Thoracic aorta (tissue), 2 donors: Measurements from ENCODE around the gene ADAMTSL4. TPM values are rescaled to one million over a fixed set of nuclear protein-coding genes. Genes with fewer than 3 reads are reported as not detected.
A peak's percentile ranks its signal among the peaks of the same experiment; 100 is the strongest.
"Not testable (repeated sequence)": the region's sequence is repeated elsewhere in the genome, so short reads cannot be mapped to it uniquely, and the experiment has no call there.

Experiments
- ATAC-seq: fragments of 150-250 bp; one replicate; pipeline ENCODE4 v1.8.0; 2017; ENCODE audit warnings: low read depth; ENCODE audit not compliant: insufficient number of reproducible peaks, low FRiP score
- DNase-seq: peaks from one replicate; pipeline ENCODE4 v3.0.0-alpha.2; 2020; ENCODE audit warnings: low spot score
- H3K27ac ChIP-seq, 2 donors: fragments of 200-600 bp; sonication (generic); 1 replicate in 1 of 2; 2 replicates in 1 of 2; pipeline ENCODE4 v1.5.1; 2016; ENCODE audit warnings: mild to moderate bottlenecking in 2 of 2, moderate library complexity in 2 of 2
- H3K27me3 ChIP-seq: fragments of 200-600 bp; sonication (generic); replicated peaks from 2 replicates; pipeline ENCODE4 v1.6.0; 2016; ENCODE audit warnings: mild to moderate bottlenecking; ENCODE audit not compliant: insufficient read depth
- H3K36me3 ChIP-seq: fragments of 200-600 bp; sonication (generic); one replicate; pipeline ENCODE4 v1.5.1; 2016
- H3K4me1 ChIP-seq, 2 donors: fragments of 200-600 bp; sonication (generic); 1 replicate in 1 of 2; 2 replicates in 1 of 2; pipeline versions ENCODE4 v1.5.1 to v1.6.0; 2016; ENCODE audit warnings: low read depth in 2 of 2, mild to moderate bottlenecking in 1 of 2; ENCODE audit not compliant: control insufficient read depth in 1 of 2
- H3K4me3 ChIP-seq: fragments of 200-600 bp; sonication (generic); 2 replicates; pipeline ENCODE4 v1.5.1; 2016; ENCODE audit warnings: mild to moderate bottlenecking
- H3K9me3 ChIP-seq: fragments of 200-600 bp; sonication (generic); 2 replicates; pipeline ENCODE4 v1.5.1; 2016
- total RNA-seq, 2 donors: library from RNA; depleted of rRNA; stranded (reverse); fragments of >200 nt; gene quantifications; one replicate each; pipeline versions ENCODE4 v1.1.0 to v1.2.3, GENCODE V29; 2016
- TF ChIP-seq, protein P1 (sequence below): fragments of 200-600 bp; sonication (generic); IDR thresholded peaks from one replicate; pipeline ENCODE4 v1.5.1; 2019; ENCODE audit warnings: antibody characterized with exemption

ADAMTSL4 gene
- total RNA-seq, 2 donors from 2014 or later = 28.4 to 45.1 TPM

- no peaks in the 10 kb centered on the region for H3K27me3 ChIP-seq
- ATAC-seq (peak; percentile 51), DNase-seq (peak; percentile 69)
- H3K36me3 ChIP-seq = peaks cover 6% of the 10 kb centered on the region
- peak overlapping the region; percentile 69 for H3K4me3 ChIP-seq
- H3K27ac ChIP-seq = peak overlapping the region; percentile 99 to 100
- H3K4me1 ChIP-seq = peaks cover 85 to 99% of the 10 kb centered on the region in 2 donors
- H3K9me3 ChIP-seq = no peaks in the 10 kb centered on the region
- TF ChIP-seq, protein P1, sequence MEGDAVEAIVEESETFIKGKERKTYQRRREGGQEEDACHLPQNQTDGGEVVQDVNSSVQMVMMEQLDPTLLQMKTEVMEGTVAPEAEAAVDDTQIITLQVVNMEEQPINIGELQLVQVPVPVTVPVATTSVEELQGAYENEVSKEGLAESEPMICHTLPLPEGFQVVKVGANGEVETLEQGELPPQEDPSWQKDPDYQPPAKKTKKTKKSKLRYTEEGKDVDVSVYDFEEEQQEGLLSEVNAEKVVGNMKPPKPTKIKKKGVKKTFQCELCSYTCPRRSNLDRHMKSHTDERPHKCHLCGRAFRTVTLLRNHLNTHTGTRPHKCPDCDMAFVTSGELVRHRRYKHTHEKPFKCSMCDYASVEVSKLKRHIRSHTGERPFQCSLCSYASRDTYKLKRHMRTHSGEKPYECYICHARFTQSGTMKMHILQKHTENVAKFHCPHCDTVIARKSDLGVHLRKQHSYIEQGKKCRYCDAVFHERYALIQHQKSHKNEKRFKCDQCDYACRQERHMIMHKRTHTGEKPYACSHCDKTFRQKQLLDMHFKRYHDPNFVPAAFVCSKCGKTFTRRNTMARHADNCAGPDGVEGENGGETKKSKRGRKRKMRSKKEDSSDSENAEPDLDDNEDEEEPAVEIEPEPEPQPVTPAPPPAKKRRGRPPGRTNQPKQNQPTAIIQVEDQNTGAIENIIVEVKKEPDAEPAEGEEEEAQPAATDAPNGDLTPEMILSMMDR = peak; percentile 8
These were observed 18.7 kb downstream of the ADAMTSL4 start for GRCh38 chr1:150567717-150568593.

DNA sequence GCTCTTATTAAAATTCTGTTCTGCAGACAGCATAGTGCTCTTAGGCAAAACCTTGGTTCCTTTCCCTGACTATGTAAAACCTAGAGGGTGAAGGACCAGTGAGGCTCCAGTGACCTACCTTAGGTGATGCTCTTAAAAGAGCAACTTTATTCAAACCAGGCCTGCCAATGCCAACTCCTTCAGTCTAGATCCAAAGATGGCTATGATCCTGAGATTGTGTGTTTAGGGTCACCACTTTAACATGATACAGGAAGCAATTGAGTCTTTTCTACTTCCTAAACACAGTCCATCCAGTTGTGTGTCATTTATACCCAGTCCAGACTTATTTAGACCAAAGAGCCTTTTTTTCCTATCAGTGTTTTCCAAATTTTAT is 19.4 kb downstream of the ADAMTSL4 start:
- H3K4me3 ChIP-seq = peak overlapping the region; percentile 69

DNA sequence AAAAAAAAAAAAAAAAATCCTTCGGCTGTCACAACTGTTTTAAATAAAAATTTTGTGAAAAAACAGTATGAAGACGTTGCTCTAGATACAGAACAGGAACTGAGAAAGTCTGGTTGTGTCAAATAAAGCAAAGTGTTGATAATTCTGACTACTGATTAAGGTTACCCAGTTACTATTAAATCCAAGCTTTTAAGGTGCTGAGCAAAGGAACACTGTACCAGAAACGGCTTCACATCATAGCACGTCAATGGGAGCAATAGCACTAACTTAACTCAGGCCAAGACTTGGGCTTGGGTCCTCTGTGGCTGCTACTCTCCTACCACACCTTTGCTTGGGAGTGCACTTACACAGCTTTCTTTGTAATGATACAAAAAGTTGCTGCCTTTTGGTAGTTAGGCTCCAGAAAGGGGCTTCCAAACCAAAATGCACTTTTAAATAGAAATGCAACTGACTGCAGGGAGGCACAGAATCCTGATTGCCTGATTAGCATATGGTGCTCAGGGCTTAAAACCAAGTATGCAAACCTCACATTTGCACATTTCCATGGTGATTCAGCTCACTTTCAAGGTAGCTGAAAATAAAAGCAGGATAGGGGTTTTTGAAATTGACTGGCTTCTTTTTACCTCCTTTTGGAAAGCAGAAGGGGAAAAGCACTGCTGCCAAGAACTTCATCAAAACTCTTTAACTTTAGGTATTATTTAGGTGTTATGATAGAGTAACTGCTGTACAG is 23.9 kb downstream of the ADAMTSL4 start:
- peaks cover 51 to 66% of the 10 kb centered on the region in 2 donors for H3K4me1 ChIP-seq

More for the DNA sequence above, 19.4 kb downstream of the ADAMTSL4 start:
- DNase-seq (no peak), ATAC-seq (no peak)
- TF ChIP-seq, protein P1 = no peak
- Histone ChIP-seq H3K9me3 (no peaks in the 10 kb centered on the region), H3K36me3 (peaks cover 12% of the 10 kb centered on the region), H3K27ac (peak overlapping the region; percentile 99 to 100), H3K27me3 (no peaks in the 10 kb centered on the region), H3K4me1 (peaks cover 85 to 99% of the 10 kb centered on the region in 2 donors)

DNA sequence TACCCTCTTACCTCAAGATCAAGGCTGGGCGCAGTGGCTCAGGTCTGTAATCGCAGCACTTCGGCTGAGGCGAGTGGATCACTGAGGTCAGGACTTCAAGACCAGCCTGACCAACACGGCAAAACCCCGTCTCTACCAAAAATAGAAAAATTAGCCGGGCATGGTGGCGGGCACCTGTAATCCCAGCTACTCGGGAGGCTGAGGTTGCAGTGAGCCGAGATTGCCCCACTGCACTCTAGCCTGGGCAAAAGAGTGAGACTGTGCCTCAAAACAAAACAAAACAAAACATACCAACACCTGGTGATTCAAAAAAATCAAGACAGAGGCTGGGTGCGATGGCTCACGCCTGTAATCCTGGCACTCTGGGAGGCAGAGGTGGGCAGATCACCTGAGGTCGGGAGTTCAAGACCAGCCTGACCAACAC is 24.5 kb downstream of the ADAMTSL4 start:
- H3K9me3 ChIP-seq, DNase-seq, ATAC-seq, H3K27me3 ChIP-seq: not testable (repeated sequence)
- peak overlapping the region; percentile 99 to 100 for H3K27ac ChIP-seq
- peaks cover 51% of the 10 kb centered on the region for H3K36me3 ChIP-seq
- H3K4me3 ChIP-seq = peak overlapping the region; percentile 93
- H3K4me1 ChIP-seq = peaks cover 51 to 60% of the 10 kb centered on the region in 2 donors

More for the DNA sequence above, 23.9 kb downstream of the ADAMTSL4 start:
- TF ChIP-seq, protein P1 = no peak
- DNase-seq (no peak), ATAC-seq (no peak)
- no peaks in the 10 kb centered on the region for H3K27me3 ChIP-seq
- peaks cover 51% of the 10 kb centered on the region for H3K36me3 ChIP-seq
- no peaks in the 10 kb centered on the region for H3K9me3 ChIP-seq
- H3K4me3 ChIP-seq = peak overlapping the region; percentile 93
- H3K27ac ChIP-seq = peak overlapping the region; percentile 99 to 100

DNA sequence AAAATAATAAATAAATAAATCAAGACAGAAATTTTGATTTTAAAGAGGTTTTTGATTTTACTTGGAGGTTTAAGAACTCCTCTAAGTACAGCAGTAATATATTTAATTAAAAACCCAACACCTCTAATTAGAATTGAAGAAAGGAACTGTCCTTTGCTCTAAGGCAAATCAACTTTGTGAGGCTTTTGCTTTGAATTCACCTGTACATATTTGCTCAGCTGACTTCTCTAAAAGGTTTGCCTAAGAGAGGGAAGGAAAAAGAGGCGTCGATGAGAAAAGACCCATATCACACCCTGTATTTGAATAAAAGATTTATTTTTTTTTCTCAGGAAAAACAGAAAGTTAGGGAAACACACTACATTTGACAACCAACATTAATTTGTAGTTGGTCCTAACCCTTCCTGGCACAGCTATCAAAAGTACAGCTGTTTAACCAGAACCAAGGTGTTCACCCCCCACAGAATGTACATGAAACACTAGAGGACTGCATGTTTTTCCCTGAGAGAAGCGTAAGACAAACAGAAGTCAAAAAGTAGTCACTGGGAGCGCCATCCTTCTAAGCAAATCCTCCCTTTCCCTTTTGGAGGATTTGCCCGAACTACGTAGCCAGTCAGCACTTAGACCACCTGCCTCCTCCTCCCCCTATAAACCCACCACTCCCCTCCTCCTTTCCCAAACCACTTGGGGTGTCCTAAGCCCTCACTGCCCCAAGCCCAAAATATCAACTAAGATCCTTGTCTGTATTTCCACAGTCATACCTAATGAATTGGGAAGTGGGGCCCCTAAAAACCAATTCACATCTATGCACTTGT is 25.3 kb downstream of the ADAMTSL4 start:
- peaks cover 49 to 52% of the 10 kb centered on the region in 2 donors for H3K4me1 ChIP-seq
- peak overlapping the region; percentile 93 for H3K4me3 ChIP-seq
- DNase-seq (no peak), ATAC-seq (no peak)
- H3K27me3 ChIP-seq = no peaks in the 10 kb centered on the region
- no peaks in the 10 kb centered on the region for H3K9me3 ChIP-seq
- TF ChIP-seq, protein P1 = no peak
- H3K27ac ChIP-seq = peak overlapping the region; percentile 99 to 100
- peaks cover 51% of the 10 kb centered on the region for H3K36me3 ChIP-seq
